K562 (cell line): ENCODE measurements around the gene MT1A. TPM values are rescaled to one million over a fixed set of nuclear protein-coding genes. Genes with fewer than 3 reads are reported as not detected.

Experiments used
- ATAC-seq: fragments of 200-7000 bp; cut with Tn5 transposase; 3 replicates; pipeline ENCODE4 v1.9.1; 2020; ENCODE audit warnings: moderate library complexity
- BruUV-seq: library from RNA; stranded (reverse); fragments of 400-500 nt; replicated peaks from 2 replicates; lab custom pipeline; 2021; lab: Mats Ljungman, UMichigan
- CTCF ChIA-PET: fragments of 300-600 bp; formaldehyde crosslinking; extraction: SDS; loops from one replicate; lab custom pipeline; 2021; ENCODE audit warnings: low intra/inter-chr PET ratio; lab: Yijun Ruan, JAX
- POLR2A ChIA-PET: fragments of 300-600, 350-650 bp; sonication (Branson Sonifier 250); formaldehyde crosslinking; extraction: SDS; loops from one replicate; lab custom pipeline; 2021; ENCODE audit warnings: antibody characterized with exemption, inconsistent platforms; lab: Yijun Ruan, JAX
- DNase-seq, 4 experiments: peaks; one replicate each; pipeline versions ENCODE4 v3.0.0 to v3.0.0-alpha.2; 2011 to 2018; ENCODE audit warnings: low spot score in 3 of 4, mixed read lengths in 3 of 4; ENCODE audit errors: extremely low read depth in 1 of 4
- FAIRE-seq: peaks from 2 replicates; lab custom pipeline; 2011; peaks lifted over from hg19 to GRCh38; lab: Jason Lieb, UNC
- H2AFZ ChIP-seq: 2 replicates; pipeline ENCODE4 v1.6.0; 2011; ENCODE audit warnings: low read depth, low read length, control low read depth, inconsistent platforms
- H3K27ac ChIP-seq: fragments of 200-600 bp; 3 replicates; pipeline ENCODE4 v1.8.0; 2011; ENCODE audit warnings: low read depth, mild to moderate bottlenecking, control low read depth, inconsistent platforms, low read length, moderate library complexity, mixed read lengths; ENCODE audit errors: extremely low read depth
- H3K27me3 ChIP-seq, 2 experiments: fragments of 300-600 bp in 1 of 2; 2 replicates in 1 of 2; 3 replicates in 1 of 2; pipeline versions ENCODE4 v1.6.0 to v1.8.0; 2011; ENCODE audit warnings: inconsistent platforms in 2 of 2, low read length in 2 of 2, mild to moderate bottlenecking in 1 of 2, mixed read lengths in 1 of 2, moderate library complexity in 1 of 2; ENCODE audit not compliant: control insufficient read depth in 2 of 2, insufficient read depth in 2 of 2
- H3K36me3 ChIP-seq: fragments of 300-600 bp; 3 replicates; pipeline ENCODE4 v1.8.0; 2011; ENCODE audit warnings: mild to moderate bottlenecking, low read length, inconsistent platforms; ENCODE audit not compliant: control insufficient read depth, insufficient read depth
- H3K4me1 ChIP-seq, 2 experiments: fragments of 200-600 bp in 1 of 2; replicated peaks in 1 of 2; 2 replicates in 1 of 2; 3 replicates in 1 of 2; pipeline versions ENCODE4 v1.5.1 to v1.8.0; 2011; ENCODE audit warnings: inconsistent platforms in 2 of 2, low read length in 2 of 2, mild to moderate bottlenecking in 1 of 2, mixed read lengths in 1 of 2, moderate library complexity in 1 of 2; ENCODE audit not compliant: control insufficient read depth in 2 of 2, insufficient read depth in 2 of 2
- H3K4me2 ChIP-seq: 2 replicates; pipeline ENCODE4 v1.6.1; 2011; ENCODE audit warnings: low read length, control low read depth, inconsistent platforms, mixed read lengths; ENCODE audit not compliant: insufficient read depth
- H3K4me3 ChIP-seq: fragments of 200-600 bp; sonication (generic), shearing (Covaris generic); 2 replicates; pipeline ENCODE4 v1.5.1; 2016; ENCODE audit warnings: control low read depth, inconsistent platforms
- H3K79me2 ChIP-seq: fragments of 200-600 bp; 3 replicates; pipeline ENCODE4 v1.8.0; 2011; ENCODE audit warnings: low read length, inconsistent platforms; ENCODE audit not compliant: control insufficient read depth, insufficient read depth
- H3K9ac ChIP-seq, 2 experiments: 2 replicates each; pipeline versions ENCODE4 v1.6.0 to v1.6.1; 2011; ENCODE audit warnings: low read depth in 2 of 2, low read length in 2 of 2, control low read depth in 1 of 2, inconsistent platforms in 1 of 2, mild to moderate bottlenecking in 1 of 2, mixed read lengths in 1 of 2; ENCODE audit not compliant: insufficient read depth in 1 of 2
- H3K9me1 ChIP-seq: one replicate; pipeline ENCODE4 v1.6.0; 2011; ENCODE audit warnings: inconsistent platforms, mild to moderate bottlenecking, low read length, moderate library complexity; ENCODE audit not compliant: control insufficient read depth, insufficient read depth
- H3K9me3 ChIP-seq: replicated peaks from 2 replicates; pipeline ENCODE4 v1.5.1; 2011; ENCODE audit warnings: low read depth, low read length, inconsistent platforms; ENCODE audit not compliant: control insufficient read depth, insufficient read depth
- H4K20me1 ChIP-seq: replicated peaks from 2 replicates; pipeline ENCODE4 v1.6.1; 2011; ENCODE audit warnings: low read length, inconsistent platforms, mixed read lengths; ENCODE audit not compliant: control insufficient read depth, insufficient read depth
- CHD1 ChIP-seq: fragments of 200-600 bp; sonication (generic); IDR thresholded peaks from one replicate; pipeline ENCODE4 v1.6.1; 2012; ENCODE audit warnings: mild to moderate bottlenecking, moderate library complexity, low read length, inconsistent platforms
- DACH1 ChIP-seq: fragments of 450-650 bp; IDR thresholded peaks from 2 replicates; pipeline ENCODE4 v1.6.1; 2018; ENCODE audit not compliant: partially characterized antibody
- JUN ChIP-seq, 2 experiments: sonication (generic) in 1 of 2; formaldehyde crosslinking in 1 of 2; IDR thresholded peaks; 2 replicates each; pipeline versions ENCODE4 v1.6.1 to v1.8.0; 2012 to 2022; ENCODE audit warnings: borderline replicate concordance in 2 of 2, mild to moderate bottlenecking in 2 of 2, improper control_type of control experiment in 1 of 2, low read depth in 1 of 2, low read length in 1 of 2, missing genetic modification reagents in 1 of 2
- KLF6 ChIP-seq: fragments of 250-450 bp; sonication (Bioruptor Pico); IDR thresholded peaks from 2 replicates; pipeline ENCODE4 v1.4.0; 2020; ENCODE audit warnings: mild to moderate bottlenecking, moderate library complexity, borderline replicate concordance
- MED1 ChIP-seq: sonication (generic); formaldehyde crosslinking; IDR thresholded peaks from 2 replicates; pipeline ENCODE4 v1.8.1; 2023; ENCODE audit warnings: missing genetic modification reagents, borderline replicate concordance
- PRDM10 ChIP-seq: fragments of 450-650 bp; IDR thresholded peaks from 2 replicates; pipeline ENCODE4 v1.6.1; 2018; ENCODE audit not compliant: partially characterized antibody
- RAD51 ChIP-seq: fragments of 450-650 bp; IDR thresholded peaks from 2 replicates; pipeline ENCODE4 v1.7.1; 2016; ENCODE audit warnings: low read depth, mild to moderate bottlenecking, borderline replicate concordance
- SMAD1 ChIP-seq: fragments of 150-350 bp; IDR thresholded peaks from 2 replicates; pipeline ENCODE4 v1.6.1; 2014; ENCODE audit warnings: low read length, low read depth; ENCODE audit not compliant: partially characterized antibody
- SRF ChIP-seq, 2 experiments: fragments of 250-450, 450-650 bp in 1 of 2; sonication (Bioruptor Pico) in 1 of 2; sonication (generic) in 1 of 2; formaldehyde crosslinking; IDR thresholded peaks; 2 replicates each; pipeline versions ENCODE4 v1.5.0 to v1.5.1; 2020 to 2022; ENCODE audit warnings: mild to moderate bottlenecking in 1 of 2, missing genetic modification reagents in 1 of 2
- USF1 ChIP-seq: sonication (generic); formaldehyde crosslinking; IDR thresholded peaks from 2 replicates; pipeline ENCODE4 v1.9.0; 2022; ENCODE audit warnings: mild to moderate bottlenecking, missing genetic modification reagents
- ZBTB12 ChIP-seq: fragments of 250-450 bp; sonication (Bioruptor Pico); IDR thresholded peaks from 2 replicates; pipeline ENCODE4 v1.4.0; 2020
- ZBTB43 ChIP-seq: sonication (generic); formaldehyde crosslinking; IDR thresholded peaks from 2 replicates; pipeline ENCODE4 v1.8.0; 2023; ENCODE audit warnings: mild to moderate bottlenecking, missing genetic modification reagents
- ZNF384 ChIP-seq: IDR thresholded peaks from 2 replicates; pipeline ENCODE4 v1.6.1; 2012; ENCODE audit warnings: low read depth, low read length, improper control_type of control experiment
- ZNF589 ChIP-seq: fragments of 200-800 bp; sonication (Bioruptor generic); IDR thresholded peaks from 2 replicates; pipeline ENCODE4 v1.6.1; 2016; ENCODE audit warnings: low read depth, missing genetic modification characterization, missing compliant biosample characterization
- WGBS: fragments of 100-300 bp; shearing (Covaris generic); methylation state at CpG from one replicate; pipeline ENCODE4 v1.1.6; 2016; ENCODE audit warnings: low coverage, mixed read lengths; ENCODE audit not compliant: insufficient coverage; ENCODE audit errors: missing lambda C conversion rate; 5-methylcytosine and 5-hydroxymethylcytosine counted together
- in situ Hi-C: fragments of 300-500 bp; cut with MboI; formaldehyde crosslinking; loops from 4 replicates; pipeline ENCODE4 v1.15.0; 2018; ENCODE audit warnings: inconsistent platforms, mixed read lengths
- intact Hi-C: fragments of 100-400 bp; cut with micrococcal nuclease; formaldehyde crosslinking; loops from 2 replicates; pipeline ENCODE4 v1.14.2; 2022
- polyA plus RNA-seq, 8 experiments: library from polyadenylated mRNA; depleted of rRNA in 4 of 8; stranded (reverse) in 5 of 8; unstranded in 3 of 8; fragments of >200 nt; fragmentation: Nextera tagmentation in 2 of 8; fragmentation: Illumina TruSeq in 1 of 8; extraction: Ambion mirVana in 2 of 8; extraction: Trizol in 1 of 8; gene quantifications; 2 replicates each; pipeline versions ENCODE4 v1.2.1 to v1.2.3, GENCODE V29; 2011 to 2014; ENCODE audit warnings: inconsistent platforms in 1 of 8, missing spikeins in 1 of 8
- total RNA-seq, 7 experiments: library from RNA; depleted of rRNA in 6 of 7; stranded (reverse); fragments of >200 nt in 6 of 7; fragmentation: Illumina TruSeq in 2 of 7; extraction: Trizol in 2 of 7; gene quantifications; 2 replicates each; pipeline versions ENCODE4 v1.2.1 to v1.2.3, GENCODE V29; 2011 to 2021; ENCODE audit warnings: low replicate concordance in 1 of 7

The MT1A gene
- total and polyA plus RNA-seq, 9 of the 15 experiments (the other 6 are each of a cell fraction or from before 2014, with no cell fraction given), result 0.23 TPM; not detected in 8

GRCh38 chr16:56608876-56609462, 29.5 kb upstream of the MT1A start:
- Histone ChIP-seq H3K9me3 (no peaks in the 10 kb centered on the region), H3K9me1 (no peaks in the 10 kb centered on the region), H3K4me2 (peak overlapping the region; percentile 78), H3K9ac (peak overlapping the region; percentile 69 to 86; a peak in 3 of 4 replicates), H3K27me3 (no peaks in the 10 kb centered on the region), H3K27ac (0 out of 3 replicates have a peak overlapping the region, but pooled peaks have one; percentile 45), H3K4me1 (peaks cover 27 to 29% of the 10 kb centered on the region in 2 experiments), H3K4me3 (peak overlapping the region; percentile 47), H2AFZ (peak overlapping the region; percentile 97), H3K36me3 (no peaks in the 10 kb centered on the region), H3K79me2 (no peaks in the 10 kb centered on the region), H4K20me1 (no peaks in the 10 kb centered on the region)
- intact Hi-C loops (loop anchor here (1.0 kb wide), 1 partner anchor 93 kb away; no protein-coding TSS in a partner anchor), in situ Hi-C loops (no loop called here)
- 15% methylated on average over 21 of the region's 21 CpGs for WGBS
- ATAC-seq, result no peak
- peak in 1 of 4 experiments; percentile 29 for DNase-seq
- ChIA-PET POLR2A (interaction anchor here (0.6 to 0.9 kb wide), 5 partner anchors 9 to 75 kb away, joined by 3 to 6 read pairs (median 3); no protein-coding TSS in a partner anchor), CTCF (no interaction called here)
- FAIRE-seq, result no peak
- BruUV-seq, result TSS peak; percentile 95
- TF ChIP-seq SRF (CRISPR knock-in tag; IDR thresholded peaks at IDR 0.05), result no peak
- no peak for TF ChIP-seq JUN (IDR thresholded peaks at IDR 0.05; ENCODE audit: borderline replicate concordance, low read depth, low read length)
- 0 out of 2 replicates have a peak, but pooled peaks have one; percentile 15 for TF ChIP-seq JUN (CRISPR knock-in tag; IDR thresholded peaks at IDR 0.05; ENCODE audit: borderline replicate concordance)
- TF ChIP-seq ZBTB43 (CRISPR knock-in tag), result 0 out of 2 replicates have a peak, but pooled peaks have one; percentile 38
- peak; percentile 57 for TF ChIP-seq CHD1
- no peak for TF ChIP-seq DACH1
- no peak for TF ChIP-seq KLF6 (CRISPR knock-in tag)
- TF ChIP-seq PRDM10, result no peak
- no peak for TF ChIP-seq ZBTB12 (CRISPR knock-in tag)
- no peak for TF ChIP-seq ZNF384
- no peak for TF ChIP-seq RAD51
- TF ChIP-seq MED1 (CRISPR knock-in tag), result no peak
- TF ChIP-seq ZNF589 (CRISPR knock-in tag), result no peak
- no peak for TF ChIP-seq USF1
- TF ChIP-seq SMAD1, result no peak
